SU-DHL-6 (cell line): ENCODE data around the gene C12orf75.

ENCODE experiments used
- EZH2phosphoT487 ChIP-seq: fragments of 200-600 bp; sonication (generic), shearing (Covaris generic); conservative IDR thresholded peaks from 2 replicates; pipeline ENCODE4 v1.6.1; 2018; ENCODE audit warnings: mild to moderate bottlenecking, antibody characterized with exemption, low read length, moderate library complexity, mixed read lengths
- TF ChIP-seq, protein P1 (sequence below): fragments of 200-600 bp; sonication (generic); IDR thresholded peaks from one replicate; pipeline ENCODE4 v1.5.1; 2017; ENCODE audit warnings: antibody characterized with exemption, mild to moderate bottlenecking, low read length, moderate library complexity; ENCODE audit not compliant: insufficient read depth, poor library complexity, severe bottlenecking

DNA sequence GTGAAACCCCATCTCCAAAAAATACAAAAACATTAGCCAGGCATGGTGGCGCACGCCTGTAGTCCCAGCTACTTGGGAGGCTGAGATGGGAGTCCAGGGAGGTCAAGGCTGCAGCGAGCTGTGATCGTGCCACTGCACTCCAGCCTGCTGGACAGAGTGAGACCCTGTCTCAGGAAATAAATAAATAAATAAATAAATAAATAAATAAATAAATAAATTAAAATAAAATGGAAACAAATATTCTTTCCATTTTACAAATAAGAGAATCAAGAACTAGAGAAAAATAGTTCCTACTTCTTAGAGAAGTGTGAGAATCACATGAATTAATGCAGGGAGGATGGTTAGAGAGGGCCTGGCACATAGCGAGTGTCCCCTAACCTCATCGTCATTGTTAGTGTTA, 53.7 kb downstream of the C12orf75 start:
- TF ChIP-seq EZH2phosphoT487 = no peak
- TF ChIP-seq, protein P1, sequence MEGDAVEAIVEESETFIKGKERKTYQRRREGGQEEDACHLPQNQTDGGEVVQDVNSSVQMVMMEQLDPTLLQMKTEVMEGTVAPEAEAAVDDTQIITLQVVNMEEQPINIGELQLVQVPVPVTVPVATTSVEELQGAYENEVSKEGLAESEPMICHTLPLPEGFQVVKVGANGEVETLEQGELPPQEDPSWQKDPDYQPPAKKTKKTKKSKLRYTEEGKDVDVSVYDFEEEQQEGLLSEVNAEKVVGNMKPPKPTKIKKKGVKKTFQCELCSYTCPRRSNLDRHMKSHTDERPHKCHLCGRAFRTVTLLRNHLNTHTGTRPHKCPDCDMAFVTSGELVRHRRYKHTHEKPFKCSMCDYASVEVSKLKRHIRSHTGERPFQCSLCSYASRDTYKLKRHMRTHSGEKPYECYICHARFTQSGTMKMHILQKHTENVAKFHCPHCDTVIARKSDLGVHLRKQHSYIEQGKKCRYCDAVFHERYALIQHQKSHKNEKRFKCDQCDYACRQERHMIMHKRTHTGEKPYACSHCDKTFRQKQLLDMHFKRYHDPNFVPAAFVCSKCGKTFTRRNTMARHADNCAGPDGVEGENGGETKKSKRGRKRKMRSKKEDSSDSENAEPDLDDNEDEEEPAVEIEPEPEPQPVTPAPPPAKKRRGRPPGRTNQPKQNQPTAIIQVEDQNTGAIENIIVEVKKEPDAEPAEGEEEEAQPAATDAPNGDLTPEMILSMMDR = no peak
